Metanephros (tissue), 1 donor: ENCODE results near the gene CCDC178. TPM values are rescaled to one million over a fixed set of nuclear protein-coding genes. Genes with fewer than 3 reads are reported as not detected.

ENCODE experiments used
- total RNA-seq: library from RNA; depleted of rRNA; stranded (reverse); fragments of >200 nt; gene quantifications from one replicate; pipeline ENCODE4 v1.2.3, GENCODE V29; 2014

The CCDC178 gene
- total RNA-seq = 2.9 TPM

GRCh38 chr18:33440060-33441043, at the start of gene CCDC178:
Gene CCDC178, minus strand, starts transcription at chr18:33440721. Its CDS starts 28,633 bp downstream, at chr18:33412088.

Other genes with a start within 250 kb of the CCDC178 start
- gene ASXL3, start 137.5 kb upstream of the CCDC178 start, total RNA-seq = 13.4 TPM